D721Med (cell line): ENCODE measurements around the gene ADGRB3.

Experiments used
- DNase-seq: peaks from one replicate; pipeline ENCODE4 v3.0.0; 2011; ENCODE audit warnings: low spot score; ENCODE audit not compliant: insufficient read length
- FAIRE-seq: peaks from 2 replicates; lab custom pipeline; 2011; peaks lifted over from hg19 to GRCh38; lab: Jason Lieb, UNC
- CTCF ChIP-seq: IDR thresholded peaks from 2 replicates; pipeline ENCODE4 v1.5.1; 2012; ENCODE audit warnings: mild to moderate bottlenecking, control low read depth; ENCODE audit not compliant: insufficient read depth; ENCODE audit errors: missing control alignments

The ADGRB3 gene

DNA sequence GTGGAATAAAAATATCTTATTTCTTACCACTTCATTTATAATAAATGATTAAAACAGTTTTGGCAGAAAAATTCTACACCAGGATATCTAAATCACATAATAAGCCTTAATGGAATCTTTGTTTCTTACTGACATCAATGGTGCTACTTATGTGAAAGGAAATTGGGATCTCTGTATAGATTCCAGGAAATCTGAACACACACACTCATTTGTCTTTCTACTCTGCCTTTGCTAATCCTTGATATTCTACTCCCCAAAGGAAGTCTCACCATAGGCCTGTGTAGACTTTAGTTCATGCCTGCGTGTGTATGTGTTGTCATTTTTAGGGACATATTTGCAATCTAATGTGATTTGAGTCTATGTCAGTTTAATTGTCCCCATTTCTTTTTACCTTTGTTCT lies 7.9 kb downstream of the ADGRB3 start:
- TF ChIP-seq CTCF: no peak
- DNase-seq (no peak), FAIRE-seq (no peak)

- FAIRE-seq (no peak), DNase-seq (no peak)
Measured at GRCh38 chr6:68649669-68650068, 14.6 kb downstream of the ADGRB3 start.

DNA sequence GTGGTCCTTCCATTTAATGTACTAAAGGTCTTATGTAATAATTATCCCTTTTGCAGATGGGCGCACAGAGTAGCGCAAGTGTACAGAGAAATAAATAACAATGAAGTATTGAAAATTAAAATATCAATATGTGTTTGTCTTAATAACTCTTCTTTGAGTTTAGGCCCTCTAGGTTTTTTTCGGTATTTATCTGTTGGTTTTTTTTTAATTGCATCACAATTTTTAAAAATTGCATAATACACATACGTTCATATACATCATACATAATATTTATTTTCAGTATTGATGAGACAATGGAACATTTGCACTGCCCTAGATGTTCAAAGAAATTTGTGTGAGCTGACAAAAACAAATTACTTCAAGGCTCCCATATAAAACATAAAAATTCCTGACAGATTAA lies 15.1 kb downstream of the ADGRB3 start:
- FAIRE-seq (no peak), DNase-seq (no peak)
- no peak for TF ChIP-seq CTCF

More at GRCh38 chr6:68649669-68650068, 14.6 kb downstream of the ADGRB3 start:
- no peak for TF ChIP-seq CTCF

DNA sequence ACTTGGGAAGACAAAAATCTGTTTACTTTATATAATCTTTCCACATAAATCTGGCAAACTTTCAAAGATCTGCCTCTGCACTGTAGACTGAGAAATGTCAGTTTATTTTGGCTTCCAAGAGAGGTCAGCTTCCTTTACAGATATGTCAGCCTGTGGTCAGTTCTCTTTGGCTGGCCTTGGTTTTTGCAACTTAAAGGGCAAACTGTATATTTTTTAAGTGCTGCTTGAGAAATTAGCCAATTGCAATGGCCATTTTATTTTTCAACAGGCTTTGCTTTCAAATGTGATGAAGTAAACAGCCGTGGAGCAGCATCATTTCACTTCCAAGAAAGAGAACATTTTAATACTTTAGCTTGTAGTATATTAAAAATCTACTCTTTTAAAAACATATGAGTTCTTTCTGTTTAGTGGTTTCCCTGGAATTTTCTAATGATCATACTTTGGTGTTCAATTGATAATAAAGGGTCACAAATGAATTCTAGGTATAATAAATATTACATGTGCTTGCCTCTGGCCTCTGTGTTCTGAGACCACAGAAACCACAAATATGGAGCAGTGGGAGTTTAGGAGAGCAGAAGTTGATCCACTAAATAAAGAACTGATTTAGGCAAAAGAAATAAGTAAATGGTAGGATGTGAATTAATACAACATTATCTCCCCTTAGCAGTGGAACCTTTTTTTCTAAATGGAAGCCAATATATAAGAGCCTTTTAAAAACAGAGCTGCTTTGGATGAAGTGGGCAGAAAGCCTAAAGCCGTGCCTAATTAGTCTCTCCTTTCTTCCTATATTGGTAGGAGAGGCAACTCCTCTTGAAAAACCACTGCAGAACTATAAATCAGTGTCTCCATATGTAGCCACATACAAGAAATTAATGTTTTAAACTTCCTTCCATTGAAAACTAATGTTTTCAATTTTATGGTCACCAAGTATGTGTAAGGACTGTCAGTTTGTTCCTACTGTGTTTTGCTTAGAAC lies 16.2 kb downstream of the ADGRB3 start:
- no peak for TF ChIP-seq CTCF
- no peak for FAIRE-seq
- no peak for DNase-seq

GRCh38 chr6:68652117-68652536 lies 17.0 kb downstream of the ADGRB3 start:
- FAIRE-seq: no peak
- no peak for DNase-seq
- no peak for TF ChIP-seq CTCF

- DNase-seq (no peak), FAIRE-seq (no peak)
- TF ChIP-seq CTCF: no peak
Measured at GRCh38 chr6:68653074-68653705, 18.1 kb downstream of the ADGRB3 start.
